HG02938 (cell line): ENCODE results near the gene KIF1A.
"Not testable (repeated sequence)": the region's sequence is repeated elsewhere in the genome, so short reads cannot be mapped to it uniquely, and the experiment has no call there.

ENCODE experiments used
- ATAC-seq: cut with Tn5 transposase; IDR thresholded peaks from one replicate; pipeline ENCODE4 v1.9.1; 2021; ENCODE audit warnings: mild to moderate bottlenecking, moderate library complexity; ENCODE audit not compliant: unreplicated experiment

Gene KIF1A

GRCh38 chr2:240787521-240788472 is 32.2 kb downstream of the KIF1A start:
- ATAC-seq, result no peak

DNA sequence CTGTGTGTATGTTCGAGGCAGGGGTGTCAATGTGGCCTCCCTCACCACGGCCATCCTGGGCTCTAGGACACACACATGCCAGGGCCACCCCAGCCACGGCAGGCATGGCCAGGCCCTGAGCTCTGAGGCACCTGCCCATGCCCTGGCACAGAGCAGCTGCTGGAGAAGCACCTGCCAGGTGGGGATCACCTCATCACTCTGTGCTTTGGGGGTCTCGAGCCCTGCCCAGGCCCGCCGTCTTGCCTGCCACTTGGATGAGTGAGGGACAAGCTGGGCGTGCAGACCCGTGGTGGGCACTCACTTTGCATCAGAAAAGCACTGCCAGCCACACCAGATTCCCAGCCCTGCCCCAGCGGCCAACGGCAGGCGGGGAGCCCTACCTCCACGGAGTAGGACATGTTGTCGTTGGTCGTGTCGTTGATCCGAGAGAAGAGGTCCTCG is 33.1 kb downstream of the KIF1A start:
- ATAC-seq, result no peak

GRCh38 chr2:240786355-240786841 is 33.6 kb downstream of the KIF1A start:
- no peak for ATAC-seq

DNA sequence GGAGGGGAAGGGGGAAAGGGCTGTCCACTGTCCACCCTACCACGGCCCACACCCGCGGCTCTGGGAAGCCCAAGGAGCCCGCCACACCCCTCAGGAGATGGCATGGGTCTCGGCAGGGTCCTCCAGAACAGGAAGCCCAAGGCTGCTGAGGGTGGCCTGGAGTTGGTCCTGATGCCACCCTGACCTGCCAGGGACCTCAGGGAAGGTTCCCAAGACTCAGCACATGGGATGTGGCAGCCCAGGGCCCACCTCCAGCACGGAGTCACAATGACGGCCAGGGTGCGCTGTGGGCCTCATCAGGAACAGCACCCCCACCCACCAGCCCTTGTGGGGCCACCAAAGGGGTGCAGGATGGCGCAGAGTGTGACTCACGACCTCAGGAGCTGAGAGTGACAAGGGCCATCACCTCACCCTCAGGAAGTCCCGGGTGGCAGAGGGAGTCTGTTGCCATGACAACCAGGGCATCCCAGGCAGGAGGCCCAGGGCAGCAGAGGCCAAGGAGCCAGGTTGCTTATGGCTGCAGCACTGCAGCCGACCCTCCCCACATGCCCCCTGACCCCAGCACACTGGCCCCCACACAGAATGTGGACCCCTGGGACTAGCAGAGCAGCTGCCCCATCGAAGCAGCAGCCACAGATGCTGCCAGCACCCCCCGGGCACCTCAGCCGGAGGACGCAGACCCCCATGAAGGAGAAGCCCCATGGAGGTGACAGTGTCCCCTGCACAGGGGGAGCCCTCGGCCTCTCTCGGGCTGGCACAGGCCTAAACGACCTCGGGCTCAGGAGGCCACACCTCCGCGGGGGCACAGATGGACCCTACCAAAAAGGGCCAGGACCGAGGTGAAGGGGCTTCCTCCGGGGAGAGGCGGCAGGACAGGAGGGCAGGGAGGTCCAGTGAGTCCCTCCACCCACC is 34.3 kb downstream of the KIF1A start:
- ATAC-seq, result no peak

DNA sequence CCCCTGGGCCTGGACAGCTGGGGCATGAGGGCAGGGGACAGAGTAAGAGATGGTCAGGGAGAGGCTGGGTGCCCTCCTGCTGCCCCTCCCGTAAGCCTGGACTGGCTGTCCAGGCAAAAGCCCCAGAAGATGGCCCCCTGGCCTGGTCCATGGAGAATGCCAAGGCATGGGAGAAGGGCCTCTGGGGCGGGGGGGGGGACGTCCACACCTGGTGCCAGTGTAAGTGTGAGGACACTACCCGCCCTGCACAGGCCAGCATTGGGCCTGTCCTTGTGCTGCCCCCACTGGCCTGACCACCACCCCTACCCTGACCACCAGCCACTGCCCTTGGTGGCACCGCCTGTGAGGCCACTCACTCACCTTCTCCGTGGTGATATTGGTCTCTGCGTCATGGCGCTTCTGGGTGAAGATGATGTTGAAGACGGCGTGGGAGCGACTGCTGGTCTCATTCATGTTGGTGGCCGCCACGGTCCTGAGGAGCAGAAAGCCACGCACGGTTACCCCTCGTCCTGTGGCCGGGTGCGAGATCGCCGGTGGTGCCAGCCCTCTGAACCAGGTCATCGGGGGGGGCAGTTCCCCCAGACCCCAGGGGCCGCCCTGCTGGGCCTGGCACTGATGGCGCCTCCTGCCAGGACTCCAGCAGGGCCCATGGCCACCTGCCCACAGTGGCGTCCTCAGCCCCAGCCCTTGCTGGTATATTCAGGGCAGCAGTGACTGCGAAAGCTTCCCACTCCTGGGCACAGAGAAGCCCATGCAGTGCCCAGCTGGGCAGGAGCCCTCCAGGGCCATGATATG is 35.2 kb downstream of the KIF1A start:
- no peak for ATAC-seq

DNA sequence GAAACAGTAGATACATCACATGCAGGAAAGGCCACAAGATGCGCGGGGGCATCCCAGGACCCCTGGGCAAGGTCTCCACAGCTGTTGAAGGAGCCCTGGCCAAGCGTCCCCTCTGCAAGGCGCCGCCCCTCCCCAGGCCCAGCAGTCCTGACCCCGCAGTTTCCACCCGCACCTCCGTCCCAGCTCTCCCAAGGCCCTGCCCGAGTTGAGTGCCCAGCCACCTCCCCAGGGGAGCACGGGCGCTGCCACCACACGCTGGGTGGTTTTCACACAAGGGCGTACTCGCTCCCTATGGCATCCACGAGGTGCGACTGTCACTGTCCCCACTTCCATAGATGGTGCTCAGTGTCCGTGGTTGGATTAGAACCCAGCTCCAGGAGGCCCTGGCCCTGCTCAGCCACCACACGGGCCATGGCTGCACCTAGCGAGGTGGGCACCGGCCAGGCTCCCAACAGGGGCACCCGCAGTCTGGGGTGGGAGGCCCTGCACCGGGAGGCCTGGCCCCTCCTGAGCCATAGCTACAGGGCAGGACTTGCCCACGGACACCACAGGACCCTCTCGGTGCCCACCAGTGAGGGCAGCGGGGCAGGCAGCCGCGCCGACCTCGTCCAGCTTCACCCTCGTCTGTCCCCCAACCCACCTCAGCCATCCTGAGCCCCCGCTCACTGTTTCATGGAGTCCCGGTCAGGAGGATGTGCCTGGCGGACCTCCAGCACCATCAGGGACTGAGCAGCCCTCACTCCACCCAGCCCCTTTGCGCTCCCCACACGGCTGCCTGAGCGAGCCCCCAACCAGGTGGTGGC is 36.0 kb downstream of the KIF1A start:
- ATAC-seq, result no peak

DNA sequence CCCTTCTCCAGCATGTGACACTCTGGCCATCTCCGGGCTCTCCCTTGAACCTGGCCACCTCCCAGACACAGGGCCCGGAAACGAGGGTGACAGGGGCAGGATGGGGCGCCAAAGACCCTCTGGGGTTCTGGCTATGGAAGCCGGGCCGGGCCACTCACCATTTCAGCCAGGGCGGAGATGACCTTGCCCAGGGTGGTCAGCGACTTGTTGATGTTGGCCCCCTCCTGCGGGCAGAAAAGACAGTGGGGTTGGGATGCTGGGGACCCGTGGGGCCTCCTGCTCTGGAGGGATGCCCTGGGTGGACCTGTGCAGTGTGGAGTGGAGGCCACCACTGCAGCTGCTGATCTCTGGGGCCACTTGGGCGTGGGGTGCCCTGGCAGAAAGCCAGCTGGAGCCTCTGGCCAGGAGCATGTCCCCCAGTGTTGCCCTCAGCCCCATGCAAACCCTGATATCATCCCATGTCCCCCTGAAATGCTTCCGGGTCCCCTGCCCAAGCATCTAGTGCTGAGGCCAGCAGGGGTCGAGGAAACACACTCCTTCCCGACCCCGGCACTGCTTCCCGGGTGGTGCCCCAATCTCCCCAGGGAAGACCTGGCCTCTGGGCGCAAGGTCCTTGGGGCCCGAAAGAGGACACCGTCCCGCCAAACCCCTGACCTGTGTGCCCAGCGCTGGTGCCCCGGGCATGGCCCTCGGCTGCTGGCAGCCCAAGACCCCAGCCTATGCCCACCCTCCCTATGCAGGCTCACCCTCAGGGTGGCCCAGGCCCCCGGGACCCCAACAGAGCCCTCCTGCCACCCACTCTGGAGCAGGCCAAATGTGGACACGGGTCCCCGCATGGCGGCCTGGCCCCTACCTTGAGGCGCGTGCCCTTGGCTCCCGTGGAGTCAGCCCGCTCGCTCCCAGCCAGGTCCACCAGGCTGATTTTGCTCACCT is 36.9 kb downstream of the KIF1A start:
- no peak for ATAC-seq

GRCh38 chr2:240782221-240782885 is 37.7 kb downstream of the KIF1A start:
- no peak for ATAC-seq

DNA sequence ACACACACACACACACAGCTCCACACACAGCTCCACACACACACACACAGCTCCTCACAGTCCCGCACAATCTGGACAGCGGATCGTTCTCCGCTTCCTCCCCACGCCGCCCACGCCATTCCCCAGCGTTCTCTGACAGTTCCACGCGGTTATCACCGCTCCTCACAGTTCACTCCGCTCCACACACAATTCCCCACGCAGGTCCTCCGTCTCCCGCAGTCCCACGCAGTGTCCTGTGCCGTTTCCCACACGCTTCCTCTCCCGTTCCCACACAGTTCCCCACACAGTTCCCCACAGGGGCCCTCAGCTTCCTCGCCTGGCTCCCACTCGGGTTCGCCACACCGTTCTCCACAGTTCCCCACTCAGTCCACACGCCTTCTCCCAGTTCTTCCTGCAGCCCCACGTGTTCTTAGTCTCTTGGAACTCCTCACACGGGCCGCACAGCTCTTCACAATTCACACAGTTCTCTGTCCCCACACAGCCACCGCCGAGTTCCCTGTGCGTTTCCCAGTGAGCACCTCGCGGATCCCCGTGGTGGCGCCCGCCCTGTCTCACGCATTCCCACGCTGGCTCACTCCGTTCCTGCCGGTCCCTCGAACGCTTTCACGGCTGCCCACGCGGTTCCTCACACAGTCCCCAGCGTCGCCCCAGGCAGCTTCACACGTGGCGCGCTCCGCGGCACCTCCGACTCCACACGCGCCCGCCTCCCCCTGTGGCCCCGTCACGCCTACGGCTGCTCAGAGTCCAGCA is 38.4 kb downstream of the KIF1A start:
- no peak for ATAC-seq

DNA sequence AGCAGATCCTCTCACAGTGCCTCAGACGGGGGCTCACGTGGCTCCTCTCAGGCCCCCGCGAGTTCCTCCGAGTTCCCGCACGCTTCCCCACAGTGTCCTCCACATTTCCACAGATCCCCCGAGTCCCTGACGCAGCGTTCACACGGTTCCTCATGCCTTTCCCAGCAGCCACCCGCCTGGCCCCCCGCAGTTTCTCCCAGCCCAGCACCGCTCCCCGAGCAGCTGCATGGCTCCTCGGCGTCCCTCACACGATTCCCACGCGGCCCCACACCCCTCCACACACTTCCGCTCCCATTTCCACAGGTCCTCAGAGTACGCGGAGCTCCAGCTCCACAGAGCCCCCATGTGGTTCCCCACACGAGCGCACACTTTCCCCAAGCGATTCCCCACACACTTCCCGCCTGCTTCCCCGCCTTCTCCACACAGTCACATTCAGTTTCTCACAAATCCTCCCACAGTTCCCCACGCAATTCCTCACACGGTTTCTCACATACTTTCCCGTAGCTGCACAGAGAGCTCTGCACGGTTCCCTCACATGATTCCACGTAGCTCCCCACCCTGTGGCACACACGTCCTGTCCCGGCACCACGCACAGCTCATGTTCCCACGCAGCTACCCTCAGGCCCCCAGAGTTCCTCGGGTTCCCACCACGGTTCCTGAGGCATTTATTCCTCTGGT is 39.9 kb downstream of the KIF1A start:
- ATAC-seq, result no peak

- ATAC-seq, result not testable (repeated sequence)
Measured at GRCh38 chr2:240779250-240779832, 40.7 kb downstream of the KIF1A start.

GRCh38 chr2:240778426-240778825 is 41.6 kb downstream of the KIF1A start:
- ATAC-seq, result no peak

GRCh38 chr2:240777456-240778212 is 42.4 kb downstream of the KIF1A start:
- no peak for ATAC-seq

- no peak for ATAC-seq
Measured at GRCh38 chr2:240775905-240776304, 44.1 kb downstream of the KIF1A start.

GRCh38 chr2:240774856-240775255 is 45.2 kb downstream of the KIF1A start:
- no peak for ATAC-seq

DNA sequence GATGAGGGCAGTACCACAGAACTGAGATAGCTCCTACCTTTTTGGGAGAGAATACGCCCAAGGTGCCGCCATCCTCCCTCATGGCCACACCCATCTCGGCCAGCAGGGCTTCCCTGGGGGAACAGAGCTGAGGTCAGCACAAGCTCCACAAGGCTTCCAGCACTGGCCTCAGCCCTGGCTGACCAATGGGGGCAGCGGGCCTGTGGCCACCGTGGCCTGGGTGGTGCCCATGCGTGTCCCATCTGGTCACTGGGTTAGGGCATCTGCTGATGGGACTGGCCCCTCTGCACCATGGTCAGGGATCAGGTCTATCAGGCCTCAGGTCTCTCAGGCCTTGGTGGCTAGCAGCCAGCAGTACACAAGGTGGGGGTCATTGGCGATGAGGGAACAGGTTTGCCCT is 50.9 kb downstream of the KIF1A start:
- no peak for ATAC-seq
